ENCODE results near the gene LHCGR. TPM values are rescaled to one million over a fixed set of nuclear protein-coding genes. Genes with fewer than 3 reads are reported as not detected.

Gene LHCGR
- total and polyA plus RNA-seq, 2 of the 4 experiments (the other 2 are of a cell fraction), result 0.10 to 0.18 TPM

- no peak overlapping the region for H4K8ac ChIP-seq (ENCODE audit: low read depth in 2 of 2, low read length in 2 of 2)
- ChIA-PET POLR2A (ENCODE audit: unreplicated experiment) (no interaction called here), CTCF (no interaction called here)
- H4K91ac ChIP-seq (ENCODE audit: insufficient read depth, low read depth, low read length), result no peak overlapping the region
- H2BK5ac ChIP-seq (ENCODE audit: low read depth, low read length, poor library complexity, severe bottlenecking), result no peak overlapping the region
- no peak overlapping the region for H3K14ac ChIP-seq (replicated peaks; ENCODE audit: low read depth, low read length)
- TF ChIP-seq RCOR1 (IDR thresholded peaks at IDR 0.05; ENCODE audit: insufficient replicate concordance, low read length) (no peak), RAD21 (IDR thresholded peaks at IDR 0.05; ENCODE audit: low read length) (no peak), BHLHE40 (IDR thresholded peaks at IDR 0.05; ENCODE audit: low read depth, low read length) (no peak), SMC3 (IDR thresholded peaks at IDR 0.05; ENCODE audit: low read depth, low read length) (no peak), CEBPB (IDR thresholded peaks at IDR 0.05; ENCODE audit: low read depth, low read length) (no peak), MAZ (IDR thresholded peaks at IDR 0.05; ENCODE audit: borderline replicate concordance, low read depth, low read length) (no peak), CTCF (conservative IDR thresholded peaks at IDR 0.05; ENCODE audit: low read depth, low read length) (no peak), ELK1 (IDR thresholded peaks at IDR 0.05; ENCODE audit: borderline replicate concordance, low read depth, low read length) (no peak)
- no peak overlapping the region for H2AK5ac ChIP-seq (ENCODE audit: low read depth, low read length)
- WGBS, 2 experiments (ENCODE audit: extremely low coverage in 2 of 2, insufficient read length in 1 of 2), result no CpG with 5 or more reads among the region's 1 CpG
- H2AK9ac ChIP-seq (replicated peaks; ENCODE audit: low read depth, low read length, poor library complexity), result no peak overlapping the region
- H3K4me3 ChIP-seq (ENCODE audit: insufficient read depth, low read depth, low read length), result no peak overlapping the region
- H2BK120ac ChIP-seq (ENCODE audit: low read depth, low read length), result no peak overlapping the region
- no peaks in the 10 kb centered on the region for H3K36me3 ChIP-seq (ENCODE audit: control insufficient read depth, insufficient read depth, low read length)
- ATAC-seq (ENCODE audit: low read depth) (no peak), DNase-seq (no peak)
- dilution Hi-C loops (cut with HindIII; ENCODE audit: low sequenced_read_pairs, unreplicated experiment), result no loop called here
- H3K4me2 ChIP-seq (ENCODE audit: low read depth, low read length), result no peak overlapping the region
- H3K18ac ChIP-seq (ENCODE audit: low read depth, low read length), result no peak overlapping the region
- H2AFZ ChIP-seq (replicated peaks; ENCODE audit: low read length, poor library complexity), result no peak overlapping the region
- H3K4me1 ChIP-seq (ENCODE audit: control insufficient read depth, insufficient read depth, low read length), result no peaks in the 10 kb centered on the region
- H4K5ac ChIP-seq (ENCODE audit: low read depth, low read length), result no peak overlapping the region
- no peak overlapping the region for H2BK15ac ChIP-seq (ENCODE audit: low read depth, low read length)
- H3K4ac ChIP-seq (ENCODE audit: low read depth, low read length), result no peak overlapping the region
- no TSS peak for BruUV-seq (replicated peaks)
- H2BK20ac ChIP-seq (ENCODE audit: low read depth, low read length), result no peak overlapping the region
- no peaks in the 10 kb centered on the region for H3K9me3 ChIP-seq (ENCODE audit: control insufficient read depth, insufficient read depth, low read length)
- H3K56ac ChIP-seq (ENCODE audit: extremely low read depth, insufficient read depth, low read length), result no peak overlapping the region
- no peak overlapping the region for H3K27ac ChIP-seq (ENCODE audit: insufficient read depth, low read length)
- in situ Hi-C loops (cut with MboI; ENCODE audit: low sequenced_read_pairs), result no loop called here
- no peaks in the 10 kb centered on the region; the same call in 1 of the 2 replicates for H3K27me3 ChIP-seq (ENCODE audit: control insufficient read depth, insufficient read depth, low read length)
- H4K20me1 ChIP-seq (ENCODE audit: insufficient read depth, low read length), result no peaks in the 10 kb centered on the region
- intact Hi-C loops (cut with micrococcal nuclease), result no loop called here
- H3K23ac ChIP-seq (ENCODE audit: low read depth, low read length), result no peak overlapping the region
- no peak overlapping the region for H3K9ac ChIP-seq (ENCODE audit: low read depth, low read length)
- H3K79me1 ChIP-seq (ENCODE audit: low read depth in 1 of 2, low read length in 2 of 2), result no peaks in the 10 kb centered on the region
- no peaks in the 10 kb centered on the region for H3K9me1 ChIP-seq (ENCODE audit: insufficient read depth, low read length)
Measured at GRCh38 chr2:48770181-48770580, 14.7 kb upstream of the LHCGR start.
